Erythroblast (primary cell): ENCODE data around the gene CCDC30.
"Not testable (repeated sequence)": the region's sequence is repeated elsewhere in the genome, so short reads cannot be mapped to it uniquely, and the experiment has no call there.

Source experiments
- DNase-seq, 2 experiments: peaks; one replicate each; lab custom pipeline; 2025; lab: John Stamatoyannopoulos, UW
- GATA1 ChIP-seq: IDR thresholded peaks from 2 replicates; pipeline ENCODE4 v1.6.1; 2011; ENCODE audit warnings: low read depth, mild to moderate bottlenecking, control low read depth, low read length, moderate library complexity
- POLR2A ChIP-seq: IDR thresholded peaks from 2 replicates; pipeline ENCODE4 v1.6.1; 2011; ENCODE audit warnings: mild to moderate bottlenecking, low read length

Gene CCDC30

DNA sequence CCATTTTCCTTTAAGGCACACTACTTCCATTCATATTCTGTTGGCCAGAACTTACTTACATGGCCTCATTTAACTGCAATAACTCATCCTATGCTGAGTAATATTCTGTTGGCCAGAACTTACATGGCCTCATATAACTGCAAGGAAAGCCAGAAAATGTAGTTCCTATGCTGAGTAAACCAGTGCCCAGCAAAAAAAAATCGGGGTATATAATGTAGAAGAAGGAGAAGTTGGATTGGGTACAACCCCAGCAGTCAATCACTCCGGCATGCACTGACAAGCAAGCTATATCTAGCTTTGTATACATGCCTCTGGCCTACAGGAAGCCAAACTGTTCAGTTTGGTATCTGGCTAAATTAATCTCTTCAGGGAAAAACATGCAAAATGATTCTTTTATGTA is 155.8 kb downstream of the CCDC30 start:
- no peak for DNase-seq
- no peak for TF ChIP-seq POLR2A
- TF ChIP-seq GATA1, result no peak

DNA sequence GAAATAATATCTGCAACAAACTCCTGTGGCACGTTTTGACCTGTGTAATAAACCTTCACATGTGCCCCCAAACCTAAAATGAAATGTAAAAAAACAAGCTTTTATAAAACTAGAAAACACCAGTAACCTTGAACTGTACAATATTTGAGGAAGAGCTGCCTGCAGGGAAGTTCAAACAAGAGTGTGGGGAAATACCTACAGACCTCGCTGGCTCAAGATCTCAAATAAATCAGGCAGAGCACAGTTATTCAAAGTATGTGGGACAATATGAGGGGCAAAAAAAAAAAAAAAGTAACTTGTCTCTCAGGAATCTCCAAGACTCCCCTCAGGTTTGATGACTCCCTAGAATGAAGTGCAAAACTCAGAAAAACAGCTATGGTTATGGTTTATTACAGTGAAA is 157.2 kb downstream of the CCDC30 start:
- no peak for DNase-seq
- TF ChIP-seq POLR2A, result no peak
- no peak for TF ChIP-seq GATA1

DNA sequence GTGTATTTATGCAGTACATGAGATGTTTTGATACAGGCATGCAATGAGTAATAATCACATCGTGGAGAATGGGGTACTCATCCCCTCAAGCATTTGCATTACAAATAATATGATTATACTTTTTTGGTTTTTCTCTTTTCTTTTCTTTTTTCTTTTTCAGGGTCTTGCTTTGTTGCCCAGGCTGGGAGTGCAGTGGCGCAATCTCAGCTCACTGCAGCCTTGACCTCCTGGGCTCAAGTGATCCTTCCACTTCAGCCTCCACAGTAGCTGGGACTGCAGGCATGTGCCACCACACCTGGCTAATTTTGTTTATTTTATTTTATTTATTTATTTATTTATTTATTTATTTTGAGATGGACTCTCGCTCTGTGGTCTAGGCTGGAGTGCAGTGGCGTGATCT is 158.1 kb downstream of the CCDC30 start:
- not testable (repeated sequence) for DNase-seq

DNA sequence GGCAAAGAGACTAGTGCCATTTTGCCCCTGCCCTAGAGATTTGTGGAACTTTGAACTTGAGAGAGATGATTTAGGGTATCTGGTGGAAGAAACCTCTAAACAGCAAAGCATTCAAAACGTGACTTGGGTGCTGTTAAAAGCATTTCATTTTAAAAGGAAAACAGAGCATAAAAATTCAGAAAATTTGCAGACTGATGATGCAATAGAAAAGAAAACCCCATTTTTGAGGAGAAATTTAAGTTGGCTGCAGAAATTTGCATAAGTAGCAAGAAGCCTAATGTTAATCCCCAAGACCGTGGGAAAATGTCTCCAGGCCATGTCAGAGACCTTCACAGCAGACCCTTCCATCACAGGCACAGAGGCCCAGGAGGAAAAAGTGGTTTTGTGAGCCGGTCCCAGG is 164.1 kb downstream of the CCDC30 start:
- not testable (repeated sequence) for DNase-seq

DNA sequence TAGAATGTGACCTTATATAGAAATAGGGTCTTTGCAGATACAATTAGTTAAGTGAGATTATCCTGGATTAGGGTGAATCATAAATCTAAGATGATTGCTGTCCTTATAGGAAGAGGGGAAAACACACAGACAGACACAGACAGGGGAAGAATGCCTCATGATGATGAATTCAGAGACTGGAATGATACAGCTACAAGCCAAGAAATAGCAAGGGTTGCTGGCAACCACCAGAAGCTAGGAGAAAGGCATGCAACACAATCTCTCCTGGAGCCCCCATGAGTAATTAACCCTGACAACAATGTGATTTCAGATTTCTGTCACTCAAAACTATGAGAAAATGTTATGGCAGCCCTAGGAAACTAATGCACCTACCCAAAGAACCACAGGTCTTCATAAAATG is 176.0 kb downstream of the CCDC30 start:
- TF ChIP-seq POLR2A (no peak), GATA1 (no peak)
- DNase-seq, result no peak

DNA sequence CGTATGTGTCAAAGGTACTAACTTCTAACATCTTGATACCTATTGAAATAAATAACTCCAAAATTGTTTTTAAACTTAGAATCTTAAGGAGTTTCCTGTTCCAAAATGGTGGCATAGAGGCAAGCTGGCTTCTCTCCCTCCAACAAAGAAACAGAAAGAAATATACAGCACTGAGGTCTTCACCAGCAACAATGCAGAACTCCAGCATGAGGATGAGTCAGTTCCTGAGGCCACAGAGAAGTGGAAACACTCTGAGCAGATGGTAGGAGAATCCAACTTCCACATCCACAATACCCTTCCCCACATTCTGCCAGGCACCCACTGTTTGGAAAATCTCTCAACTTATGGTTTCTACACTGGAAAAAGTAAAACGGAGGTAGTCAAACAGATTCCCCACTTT is 183.0 kb downstream of the CCDC30 start:
- TF ChIP-seq POLR2A (no peak), GATA1 (no peak)
- no peak for DNase-seq

DNA sequence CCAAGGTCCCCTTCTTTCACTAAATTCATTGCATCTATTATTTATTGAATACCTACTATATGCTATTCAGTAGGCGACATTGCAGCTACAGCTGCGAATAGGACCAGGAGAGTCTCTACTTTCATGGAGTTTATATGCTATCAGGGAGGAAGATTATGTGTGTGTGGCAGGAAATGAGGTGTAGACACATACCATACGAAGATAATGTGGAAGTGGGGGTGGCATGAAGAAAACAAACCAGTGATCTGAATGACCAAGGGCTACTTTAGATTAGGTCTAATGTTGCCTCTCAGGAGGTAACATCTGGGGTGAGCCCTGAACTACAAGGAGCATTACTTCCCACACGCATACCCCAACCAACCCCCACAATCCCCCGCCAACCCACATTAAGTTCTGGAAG is 194.1 kb downstream of the CCDC30 start:
- TF ChIP-seq GATA1, result no peak
- TF ChIP-seq POLR2A, result no peak
- no peak for DNase-seq

DNA sequence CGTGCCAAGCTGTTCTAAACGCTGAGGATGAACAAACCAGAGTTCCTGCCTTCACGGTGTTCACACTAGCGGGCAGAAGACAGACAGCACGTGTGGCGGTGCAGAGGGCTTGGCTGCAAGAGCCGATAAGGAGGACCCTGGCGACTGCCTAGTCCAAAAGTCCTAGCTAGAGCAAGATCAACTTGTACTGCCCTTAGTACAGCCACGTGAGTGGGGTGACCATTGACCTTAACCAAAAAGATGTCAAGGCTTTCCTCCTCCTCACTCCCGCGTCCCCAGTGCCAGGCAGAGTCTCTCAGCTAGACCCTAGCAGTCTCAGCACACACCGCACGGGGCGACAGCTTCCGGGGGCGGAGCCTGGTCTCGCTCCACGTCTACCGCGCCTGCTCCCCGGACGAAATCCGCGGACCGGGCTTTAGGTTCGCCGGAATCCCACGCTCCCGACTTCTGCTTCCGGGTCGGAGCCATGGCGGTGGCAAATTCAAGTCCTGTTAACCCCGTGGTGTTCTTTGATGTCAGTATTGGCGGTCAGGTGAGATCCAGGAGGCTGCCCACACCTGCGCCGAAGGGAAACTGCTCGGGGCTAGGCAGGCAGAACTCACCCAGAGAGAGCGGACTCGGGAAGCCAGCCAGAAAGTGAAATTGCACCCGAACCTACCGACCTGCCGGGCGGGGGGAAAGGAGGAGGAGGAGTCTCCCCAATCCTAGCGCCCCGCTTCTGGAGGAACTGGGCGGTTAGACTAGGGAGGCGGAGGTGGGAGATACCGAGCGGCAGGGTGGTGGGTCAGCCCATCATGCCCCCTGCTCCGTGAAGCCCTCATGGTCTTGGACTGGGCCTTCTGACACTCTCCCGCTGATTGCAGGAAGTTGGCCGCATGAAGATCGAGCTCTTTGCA is 195.1 kb downstream of the CCDC30 start, which contains the start of gene PPIH:
Gene PPIH, plus strand, starts transcription at position 443 of the 896 bp plus-strand sequence. Its CDS starts 24 bp downstream, at position 467.
- TF ChIP-seq GATA1, result no peak
- TF ChIP-seq POLR2A, result peak; percentile 89
- DNase-seq, result peak; percentile 93 to 94

DNA sequence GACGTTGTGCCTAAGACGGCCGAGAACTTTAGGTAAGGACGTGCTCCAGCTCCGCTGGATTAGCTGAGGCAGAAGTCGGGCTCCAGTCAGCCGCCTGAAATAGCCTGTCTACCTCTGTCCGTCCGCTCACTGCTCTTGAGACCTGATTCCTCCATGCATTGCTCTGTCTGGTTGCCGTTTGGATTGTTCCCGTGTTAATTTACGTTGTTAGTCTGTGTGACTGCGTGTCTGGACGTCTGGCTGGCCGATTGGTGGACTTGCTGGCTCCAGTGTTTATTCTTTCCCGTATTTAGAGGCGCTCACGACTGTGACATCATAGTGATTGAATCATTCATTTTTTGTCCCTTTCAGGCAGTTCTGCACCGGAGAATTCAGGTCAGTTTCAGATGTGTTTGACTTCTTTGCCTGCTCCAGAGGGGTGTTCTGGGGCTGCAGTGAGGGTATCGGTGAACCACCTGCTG is 195.8 kb downstream of the CCDC30 start:
- no peak for TF ChIP-seq POLR2A
- no peak for TF ChIP-seq GATA1

DNA sequence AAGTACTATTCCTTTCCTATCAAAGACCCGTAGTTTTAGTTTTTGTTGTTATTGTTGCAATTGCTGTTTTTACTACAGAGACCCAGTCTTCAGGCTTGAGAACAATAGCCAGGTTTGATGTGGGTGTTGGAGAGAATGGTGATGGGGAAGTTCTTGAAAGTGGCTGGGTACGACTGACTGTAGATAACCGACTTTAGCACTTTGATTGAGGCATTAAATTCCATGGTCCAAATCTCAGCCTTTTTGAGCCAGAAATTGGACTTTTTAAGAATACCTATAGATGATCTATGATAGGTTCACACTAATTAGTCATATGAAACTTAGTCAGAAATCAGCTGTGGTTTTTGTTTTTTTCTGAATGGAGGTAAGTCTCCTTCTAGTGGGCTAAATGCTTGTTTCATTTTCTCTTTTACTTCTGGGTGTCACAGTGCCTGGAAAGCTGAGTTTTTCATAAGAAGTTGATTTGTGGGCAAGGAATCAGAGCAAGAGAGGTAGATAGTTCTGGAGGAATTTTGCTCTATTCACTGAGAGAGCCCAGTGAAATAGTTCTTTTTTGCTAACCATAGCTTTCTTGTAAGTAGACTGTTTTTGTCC is 197.9 kb downstream of the CCDC30 start:
- TF ChIP-seq GATA1 (no peak), POLR2A (no peak)
- no peak for DNase-seq

More for the DNA sequence above, 195.8 kb downstream of the CCDC30 start:
- DNase-seq, result peak in 1 of 2 experiments; percentile 67

DNA sequence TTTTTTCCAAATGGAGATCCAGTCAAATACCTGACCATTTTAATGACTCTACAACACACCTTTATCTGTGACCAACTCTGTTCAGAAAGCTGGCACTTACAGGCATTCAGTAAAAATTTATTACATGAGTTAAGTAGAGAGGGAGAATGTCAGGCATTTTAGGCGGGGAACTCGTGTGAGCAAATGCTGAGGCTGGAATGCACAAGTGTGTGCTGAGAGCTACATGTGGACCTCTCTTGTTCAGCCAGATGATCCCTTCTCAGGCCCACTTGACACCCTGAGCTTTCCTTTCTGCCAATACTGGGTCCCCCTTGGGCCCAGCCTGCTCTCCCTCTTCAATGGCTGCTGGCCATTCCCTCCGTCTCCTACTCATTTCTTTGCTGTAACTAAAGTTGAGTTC is 206.8 kb downstream of the CCDC30 start:
- TF ChIP-seq GATA1, result no peak
- no peak for TF ChIP-seq POLR2A
- DNase-seq, result no peak

DNA sequence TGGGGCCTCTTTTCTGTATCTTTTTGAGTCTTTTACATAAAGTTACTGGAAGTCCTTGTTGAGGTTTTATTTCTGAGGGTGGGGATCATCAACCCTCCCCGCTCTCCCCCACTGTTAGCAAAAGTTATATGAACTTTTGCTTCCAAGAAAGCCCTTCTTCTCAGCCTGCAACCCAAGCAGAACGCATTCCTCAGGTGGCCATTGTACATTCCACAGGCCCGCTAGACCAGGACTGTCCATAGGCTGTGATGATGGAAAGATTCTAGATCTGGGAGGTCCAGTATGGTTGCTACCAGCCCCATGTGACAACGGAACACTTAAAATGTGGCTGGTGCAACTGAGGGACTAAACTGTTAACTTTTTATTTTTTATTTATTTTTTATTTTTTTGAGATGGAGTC is 207.3 kb downstream of the CCDC30 start:
- TF ChIP-seq POLR2A (no peak), GATA1 (no peak)
- no peak for DNase-seq

DNA sequence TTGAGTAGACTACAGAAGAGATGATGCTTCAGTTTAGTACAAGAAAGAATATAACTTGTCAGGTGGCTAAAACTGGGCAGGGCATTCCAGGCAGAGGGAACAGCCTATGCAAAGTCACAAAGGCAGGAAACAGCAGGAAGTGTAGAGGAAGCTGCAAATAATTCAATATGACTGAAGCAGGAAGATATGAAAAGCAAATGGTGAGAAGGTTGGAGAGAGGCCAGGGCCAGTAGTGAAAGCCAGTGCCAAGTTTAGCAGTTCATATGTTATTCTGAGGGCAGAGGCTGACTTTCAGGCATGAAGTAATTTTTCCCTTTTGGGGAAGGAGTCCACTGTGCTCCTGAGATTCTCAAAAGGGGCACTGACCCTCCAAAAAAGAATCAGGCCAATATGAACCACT is 211.1 kb downstream of the CCDC30 start:
- DNase-seq, result no peak
- TF ChIP-seq GATA1 (no peak), POLR2A (no peak)

DNA sequence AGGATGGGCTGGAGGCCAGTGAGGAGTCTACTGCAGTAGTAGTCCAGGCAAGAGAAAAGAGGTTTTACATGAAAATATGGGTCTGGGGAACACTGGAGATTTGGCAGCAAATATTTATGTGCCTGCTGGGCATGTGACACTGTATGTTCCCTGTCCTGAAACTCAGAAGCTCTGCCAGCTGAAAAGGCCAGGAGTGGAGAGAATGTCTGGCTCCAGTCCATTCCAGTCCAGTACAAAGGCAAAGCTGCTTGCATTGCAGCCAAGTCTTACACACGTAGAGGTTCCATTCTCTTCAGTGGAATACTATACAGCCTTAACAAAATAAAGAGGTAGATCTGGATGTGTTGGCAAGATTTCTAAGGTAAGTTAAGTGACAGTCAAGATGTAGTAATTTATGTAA is 211.6 kb downstream of the CCDC30 start:
- no peak for TF ChIP-seq GATA1
- TF ChIP-seq POLR2A, result no peak
- no peak for DNase-seq
